ENCODE measurements around the gene CLCN3.

CLCN3 gene

DNA sequence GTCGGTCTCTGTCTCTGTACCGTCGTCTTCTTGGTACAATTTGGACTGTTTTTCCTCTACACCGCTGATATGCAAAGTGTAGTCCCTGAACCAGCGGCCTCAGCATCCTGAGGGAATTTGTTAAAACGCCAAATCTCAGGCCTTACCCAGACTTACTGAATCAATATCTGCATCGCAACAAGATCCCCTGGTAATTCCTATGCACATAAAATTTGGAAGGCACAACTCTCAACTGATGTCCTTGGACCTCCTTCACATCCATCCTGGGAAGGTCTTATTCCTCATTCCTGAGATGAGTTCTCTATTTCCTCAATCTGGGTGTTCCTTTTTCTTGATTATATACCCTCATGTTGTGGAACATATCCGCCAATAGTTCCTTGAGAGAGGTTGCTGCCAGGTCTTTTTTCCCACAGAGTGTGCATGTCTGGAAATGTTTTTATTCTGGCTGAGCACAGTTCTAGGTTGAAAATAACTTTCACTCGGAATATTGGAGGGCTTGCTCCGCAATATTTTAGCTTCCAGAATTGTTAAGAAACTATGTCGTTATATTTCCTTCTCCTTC, 138.1 kb downstream of the CLCN3 start:
- Histone ChIP-seq H3K4me2 (ENCODE audit: low read length) (no peak overlapping the region), H3K36me3 (ENCODE audit: control insufficient read depth, insufficient read depth, low read length) (no peaks in the 10 kb centered on the region), H3K79me2 (no peaks in the 10 kb centered on the region), H3K27ac (no peak overlapping the region), H3K27me3 (ENCODE audit: control insufficient read depth, insufficient read depth, low read length) (no peaks in the 10 kb centered on the region), H2AFZ (peak overlapping the region; percentile 82), H3K9ac (no peak overlapping the region), H3K4me3 (ENCODE audit: low read depth, low read length) (peak overlapping the region; percentile 89), H3K4me1 (peaks cover 2% of the 10 kb centered on the region), H3K9me3 (ENCODE audit: control insufficient read depth, low read length) (no peaks in the 10 kb centered on the region)
- TF ChIP-seq, protein P1, sequence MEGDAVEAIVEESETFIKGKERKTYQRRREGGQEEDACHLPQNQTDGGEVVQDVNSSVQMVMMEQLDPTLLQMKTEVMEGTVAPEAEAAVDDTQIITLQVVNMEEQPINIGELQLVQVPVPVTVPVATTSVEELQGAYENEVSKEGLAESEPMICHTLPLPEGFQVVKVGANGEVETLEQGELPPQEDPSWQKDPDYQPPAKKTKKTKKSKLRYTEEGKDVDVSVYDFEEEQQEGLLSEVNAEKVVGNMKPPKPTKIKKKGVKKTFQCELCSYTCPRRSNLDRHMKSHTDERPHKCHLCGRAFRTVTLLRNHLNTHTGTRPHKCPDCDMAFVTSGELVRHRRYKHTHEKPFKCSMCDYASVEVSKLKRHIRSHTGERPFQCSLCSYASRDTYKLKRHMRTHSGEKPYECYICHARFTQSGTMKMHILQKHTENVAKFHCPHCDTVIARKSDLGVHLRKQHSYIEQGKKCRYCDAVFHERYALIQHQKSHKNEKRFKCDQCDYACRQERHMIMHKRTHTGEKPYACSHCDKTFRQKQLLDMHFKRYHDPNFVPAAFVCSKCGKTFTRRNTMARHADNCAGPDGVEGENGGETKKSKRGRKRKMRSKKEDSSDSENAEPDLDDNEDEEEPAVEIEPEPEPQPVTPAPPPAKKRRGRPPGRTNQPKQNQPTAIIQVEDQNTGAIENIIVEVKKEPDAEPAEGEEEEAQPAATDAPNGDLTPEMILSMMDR (IDR thresholded peaks at IDR 0.05), result no peak

DNA sequence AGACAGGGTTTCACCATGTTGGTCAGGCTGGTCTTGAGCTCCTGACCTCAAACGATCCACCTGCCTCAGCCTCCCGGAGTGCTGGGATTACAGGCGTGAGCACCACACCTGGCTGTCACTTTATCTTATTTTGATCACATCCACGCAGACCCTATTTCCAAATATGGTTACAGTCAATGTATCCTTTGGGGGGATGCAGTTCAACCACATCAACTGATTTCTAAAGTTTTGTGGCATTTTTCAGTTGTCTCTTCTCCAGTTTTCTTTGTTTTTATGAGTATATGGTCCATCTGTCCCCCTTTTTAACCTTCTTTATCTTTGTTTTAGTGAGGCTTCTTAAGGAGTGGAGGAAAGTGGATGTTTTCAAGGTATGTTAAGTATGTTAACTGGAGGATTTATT, 141.5 kb downstream of the CLCN3 start:
- H3K4me3 ChIP-seq (ENCODE audit: low read depth, low read length), result no peak overlapping the region
- H3K9me3 ChIP-seq (ENCODE audit: control insufficient read depth, low read length), result no peaks in the 10 kb centered on the region
- no peaks in the 10 kb centered on the region for H3K36me3 ChIP-seq (ENCODE audit: control insufficient read depth, insufficient read depth, low read length)
- H3K4me1 ChIP-seq, result no peaks in the 10 kb centered on the region
- no peak overlapping the region for H3K27ac ChIP-seq
- H2AFZ ChIP-seq, result no peak overlapping the region
- no peaks in the 10 kb centered on the region for H3K79me2 ChIP-seq
- H3K9ac ChIP-seq, result no peak overlapping the region
- TF ChIP-seq, protein P1 (IDR thresholded peaks at IDR 0.05), result no peak
- H3K27me3 ChIP-seq (ENCODE audit: control insufficient read depth, insufficient read depth, low read length), result no peaks in the 10 kb centered on the region
- no peak overlapping the region for H3K4me2 ChIP-seq (ENCODE audit: low read length)

DNA sequence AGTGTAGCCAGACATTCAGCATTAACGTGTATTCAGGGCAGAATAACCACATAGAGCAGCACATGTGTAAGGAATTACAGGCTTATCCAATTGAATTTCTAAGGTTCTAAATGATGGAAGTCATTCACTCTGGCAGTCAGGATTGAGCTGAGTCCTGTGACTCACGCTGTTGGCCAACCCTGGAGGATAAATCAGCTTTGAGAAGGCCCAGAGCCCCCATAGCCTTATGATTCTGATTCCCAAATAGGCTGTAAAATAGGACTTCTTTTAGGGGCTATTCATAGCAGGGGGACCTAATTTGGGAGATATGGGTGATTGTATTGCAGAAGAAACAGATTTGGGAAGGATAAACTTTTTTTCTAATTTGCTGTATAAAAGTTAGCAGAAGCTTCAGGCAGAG, 145.5 kb downstream of the CLCN3 start:
- Histone ChIP-seq H3K9me3 (ENCODE audit: control insufficient read depth, low read length) (no peaks in the 10 kb centered on the region), H3K79me2 (no peaks in the 10 kb centered on the region), H3K4me1 (no peaks in the 10 kb centered on the region), H3K9ac (no peak overlapping the region), H3K27ac (no peak overlapping the region), H2AFZ (no peak overlapping the region), H3K4me3 (ENCODE audit: low read depth, low read length) (no peak overlapping the region), H3K4me2 (ENCODE audit: low read length) (no peak overlapping the region), H3K27me3 (ENCODE audit: control insufficient read depth, insufficient read depth, low read length) (no peaks in the 10 kb centered on the region), H3K36me3 (ENCODE audit: control insufficient read depth, insufficient read depth, low read length) (no peaks in the 10 kb centered on the region)
- TF ChIP-seq, protein P1 (IDR thresholded peaks at IDR 0.05), result no peak

DNA sequence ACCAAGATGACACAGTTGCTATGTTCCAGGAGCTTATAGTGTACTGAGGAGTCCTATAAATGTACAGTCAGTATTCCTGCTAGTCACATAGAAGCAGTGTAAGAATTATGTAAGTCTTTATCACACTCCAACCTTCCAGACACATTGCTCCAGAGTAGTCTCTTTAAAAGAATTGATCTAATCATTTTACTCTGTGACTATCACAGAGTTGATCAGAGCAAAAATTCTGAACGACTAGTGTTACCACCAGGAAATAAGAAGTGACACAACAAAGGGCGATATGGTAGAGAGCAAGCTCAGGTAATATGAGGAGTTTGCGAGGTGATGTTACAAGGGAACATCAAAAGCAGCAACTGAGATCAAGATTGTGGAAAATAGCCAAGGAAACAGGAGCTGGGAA, 146.4 kb downstream of the CLCN3 start:
- Histone ChIP-seq H3K27me3 (ENCODE audit: control insufficient read depth, insufficient read depth, low read length) (no peaks in the 10 kb centered on the region), H3K4me1 (no peaks in the 10 kb centered on the region), H3K4me2 (ENCODE audit: low read length) (no peak overlapping the region), H3K36me3 (ENCODE audit: control insufficient read depth, insufficient read depth, low read length) (no peaks in the 10 kb centered on the region), H2AFZ (no peak overlapping the region), H3K9ac (no peak overlapping the region), H3K79me2 (no peaks in the 10 kb centered on the region), H3K9me3 (ENCODE audit: control insufficient read depth, low read length) (no peaks in the 10 kb centered on the region), H3K4me3 (ENCODE audit: low read depth, low read length) (no peak overlapping the region), H3K27ac (no peak overlapping the region)
- TF ChIP-seq, protein P1 (IDR thresholded peaks at IDR 0.05), result no peak

DNA sequence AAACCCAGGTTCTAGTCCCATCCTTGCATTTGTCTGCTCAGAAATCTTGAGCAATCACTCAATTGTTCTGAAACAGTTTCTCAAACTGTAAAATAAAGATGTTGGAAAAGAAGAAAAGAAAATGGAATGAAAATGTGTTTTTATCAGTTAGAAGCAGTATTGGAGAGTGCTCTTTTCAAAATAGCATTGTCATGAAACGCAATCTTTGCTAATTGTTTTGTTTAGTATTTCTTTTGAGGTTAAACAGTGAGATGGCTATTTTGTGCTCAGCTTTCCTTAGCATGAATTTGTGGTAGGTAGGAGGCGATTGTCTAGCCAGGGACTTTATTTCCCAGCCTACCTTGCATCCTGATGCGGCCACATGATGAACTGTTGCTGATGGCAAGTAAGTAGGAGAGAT, 148.0 kb downstream of the CLCN3 start:
- Histone ChIP-seq H3K9ac (no peak overlapping the region), H3K9me3 (ENCODE audit: control insufficient read depth, low read length) (no peaks in the 10 kb centered on the region), H3K79me2 (no peaks in the 10 kb centered on the region), H3K4me2 (ENCODE audit: low read length) (no peak overlapping the region), H2AFZ (no peak overlapping the region), H3K27me3 (ENCODE audit: control insufficient read depth, insufficient read depth, low read length) (no peaks in the 10 kb centered on the region), H3K4me1 (no peaks in the 10 kb centered on the region), H3K4me3 (ENCODE audit: low read depth, low read length) (no peak overlapping the region), H3K36me3 (ENCODE audit: control insufficient read depth, insufficient read depth, low read length) (no peaks in the 10 kb centered on the region), H3K27ac (no peak overlapping the region)
- TF ChIP-seq, protein P1 (IDR thresholded peaks at IDR 0.05), result no peak

Data from parathyroid adenoma (tissue), 2 donors.